HG02571 (cell line): ENCODE results near the gene PRR20G.
"Not testable (repeated sequence)": the region's sequence is repeated elsewhere in the genome, so short reads cannot be mapped to it uniquely, and the experiment has no call there.

ENCODE experiments used
- ATAC-seq: cut with Tn5 transposase; IDR thresholded peaks from one replicate; pipeline ENCODE4 v1.9.1; 2021; ENCODE audit warnings: mild to moderate bottlenecking, moderate library complexity; ENCODE audit not compliant: unreplicated experiment

The PRR20G gene

DNA sequence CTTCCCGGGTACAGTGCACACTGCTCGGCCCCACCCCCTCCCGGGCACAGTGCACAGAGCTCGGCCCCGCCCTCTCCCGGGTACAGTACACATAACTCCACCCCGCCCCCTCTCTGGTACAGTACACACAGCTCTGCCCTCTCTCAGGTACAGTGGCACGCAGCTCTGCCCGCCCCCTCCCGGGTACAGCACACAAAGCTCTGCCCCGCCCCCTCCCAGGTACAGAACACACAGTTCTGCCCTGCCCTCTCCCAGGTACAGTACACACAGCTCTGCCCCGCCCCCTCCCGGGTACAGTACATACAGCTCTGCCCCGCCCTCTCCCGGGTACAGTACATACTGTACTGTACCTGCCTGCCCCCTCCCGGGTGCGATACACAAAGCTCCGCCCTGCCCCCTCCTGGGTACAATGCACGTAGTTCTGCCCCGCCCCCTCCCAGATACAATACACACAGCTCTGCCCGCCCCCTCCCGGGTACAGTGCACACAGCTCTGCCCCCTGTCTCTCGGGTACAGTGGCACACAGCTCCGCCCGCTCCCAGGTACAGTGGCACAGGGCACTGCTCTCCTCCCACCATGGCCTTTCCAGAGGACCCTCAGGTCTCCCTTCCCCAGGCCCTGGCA lies 16.4 kb upstream of the PRR20G start:
- no peak for ATAC-seq

- ATAC-seq = no peak
Measured at GRCh38 chr3:127299276-127299675, 11.4 kb upstream of the PRR20G start.

GRCh38 chr3:127296959-127297358 lies 9.1 kb upstream of the PRR20G start:
- no peak for ATAC-seq

- ATAC-seq = no peak
Measured at GRCh38 chr3:127296166-127296565, 8.3 kb upstream of the PRR20G start.

- ATAC-seq = not testable (repeated sequence)
Measured at GRCh38 chr3:127293650-127294049, 5.8 kb upstream of the PRR20G start.

GRCh38 chr3:127291611-127292010 lies 3.8 kb upstream of the PRR20G start:
- no peak for ATAC-seq

GRCh38 chr3:127291114-127291513 lies 3.3 kb upstream of the PRR20G start:
- ATAC-seq = no peak

- no peak for ATAC-seq
Measured at GRCh38 chr3:127289706-127290575, 2.1 kb upstream of the PRR20G start.

GRCh38 chr3:127288921-127289705 lies 1.3 kb upstream of the PRR20G start:
- no peak for ATAC-seq

DNA sequence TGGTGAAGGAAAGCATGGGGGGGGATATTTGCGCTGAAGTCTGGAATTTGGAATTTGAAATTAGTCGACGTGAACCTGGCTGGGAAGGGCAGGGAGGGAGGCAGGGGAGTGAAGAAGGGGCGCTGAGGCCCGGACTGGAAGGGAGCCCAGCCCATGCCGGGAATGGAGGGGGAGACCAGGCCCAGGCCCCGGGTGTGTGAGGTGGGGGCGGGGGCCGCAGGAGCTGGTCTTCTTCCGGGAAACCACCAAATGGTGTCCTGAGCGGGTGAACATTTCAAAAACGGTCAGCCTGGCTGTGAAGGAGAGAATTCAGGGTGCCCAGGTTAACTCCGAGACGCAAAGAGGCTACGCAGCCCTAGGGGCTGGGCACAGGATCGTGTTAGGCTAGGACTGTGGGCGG lies 497 bp upstream of the PRR20G start:
- ATAC-seq = no peak

GRCh38 chr3:127286571-127287140 lies 1.2 kb downstream of the PRR20G start:
- no peak for ATAC-seq

DNA sequence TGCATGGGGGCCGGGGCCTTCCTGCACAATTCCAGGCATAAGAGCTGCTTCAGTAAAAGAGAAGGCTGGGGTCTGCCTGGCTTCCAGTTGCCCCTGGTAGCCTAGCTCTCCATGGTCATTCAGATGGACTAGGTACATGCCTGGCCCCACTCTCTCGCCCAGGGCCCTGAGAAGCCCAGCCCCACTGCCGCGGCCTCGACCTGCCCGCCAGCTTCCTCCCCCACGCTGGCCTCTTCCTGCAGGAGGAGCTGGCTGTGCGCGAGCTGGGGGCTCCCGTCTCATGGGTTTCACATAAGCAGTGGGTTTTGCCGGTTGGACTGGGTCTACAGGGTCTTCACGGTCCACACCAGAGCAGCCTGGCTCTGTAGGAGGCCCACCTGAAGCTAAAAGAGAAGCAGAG lies 3.6 kb downstream of the PRR20G start:
- no peak for ATAC-seq

DNA sequence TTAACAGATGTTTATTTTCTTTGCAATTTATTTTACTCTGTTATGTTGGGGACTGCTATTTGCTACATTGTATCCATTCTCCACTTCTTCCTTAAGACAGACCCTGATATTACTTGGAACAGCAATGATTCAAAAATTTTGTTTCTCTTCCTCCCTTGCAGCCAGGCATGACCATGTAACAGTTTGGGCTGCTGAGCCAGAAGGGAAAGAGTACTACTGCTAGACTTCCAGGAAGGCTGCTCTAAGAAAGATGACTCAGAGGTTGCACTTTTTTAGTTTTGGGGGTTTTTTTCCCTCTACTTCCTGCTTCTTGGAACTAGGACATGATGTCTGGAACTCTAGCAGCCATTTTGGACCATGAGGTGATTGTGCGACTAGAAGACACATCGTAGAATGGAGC lies 10.3 kb downstream of the PRR20G start:
- no peak for ATAC-seq

DNA sequence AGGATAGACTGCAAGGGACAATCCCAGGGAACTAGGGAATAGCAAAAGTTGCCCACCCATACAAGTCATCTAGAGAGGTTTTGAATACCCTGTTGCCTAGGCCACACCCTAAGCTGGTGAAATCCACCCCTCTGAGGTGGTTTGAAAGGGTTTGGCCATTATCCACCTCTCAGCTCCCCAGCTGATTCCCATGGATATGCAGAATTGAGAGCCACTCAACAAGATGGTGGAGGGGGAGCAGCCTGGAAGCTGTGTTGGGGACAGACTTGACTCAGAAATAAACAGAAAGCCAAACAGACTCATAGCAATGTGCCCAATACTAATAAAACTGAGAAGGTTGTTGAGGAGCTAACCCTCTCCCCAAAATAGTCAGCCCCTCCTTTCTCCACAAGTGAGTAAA lies 10.9 kb downstream of the PRR20G start:
- no peak for ATAC-seq

DNA sequence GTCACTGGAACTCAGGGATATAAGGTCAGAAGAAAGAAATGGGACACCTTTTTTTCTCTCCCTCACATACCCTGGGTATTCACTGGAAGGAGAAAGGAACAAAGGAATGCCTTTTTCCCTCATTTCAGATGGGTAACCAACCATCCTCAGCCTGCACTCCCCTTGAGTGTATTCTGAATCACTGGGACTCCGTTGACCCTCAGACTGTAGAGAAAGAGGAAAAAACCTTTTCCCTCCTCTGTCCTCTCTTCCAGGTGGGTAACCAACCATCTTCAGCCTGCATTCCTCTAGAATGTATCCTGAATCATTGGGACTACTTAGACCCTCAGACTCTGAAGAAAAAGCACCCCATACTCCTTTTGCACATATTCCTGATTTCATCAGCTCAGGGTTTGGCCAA lies 11.4 kb downstream of the PRR20G start:
- ATAC-seq = no peak

DNA sequence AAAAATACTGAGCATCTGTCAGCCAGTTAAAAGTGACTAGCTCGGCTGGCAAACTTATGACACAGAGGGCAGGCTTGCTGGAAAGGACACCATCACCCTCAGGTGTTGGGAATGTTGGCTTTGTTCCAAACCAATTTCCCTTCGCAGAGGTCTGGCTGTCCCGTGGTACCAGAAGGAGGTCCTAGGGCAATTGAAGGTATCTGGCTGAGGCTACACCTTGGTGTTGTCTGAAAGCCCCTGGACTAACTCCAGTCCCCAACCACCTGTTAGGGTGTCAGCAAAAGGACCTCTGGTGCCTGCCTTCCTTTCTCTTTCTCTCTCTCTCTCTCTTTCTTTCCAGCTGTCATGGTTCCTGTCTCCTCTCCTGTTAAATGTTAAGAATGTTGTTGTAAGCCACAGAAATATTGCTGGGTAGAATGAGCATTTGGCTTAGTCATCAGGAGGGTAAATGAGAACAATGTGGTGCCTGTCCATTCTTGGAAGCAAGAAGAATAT lies 12.5 kb downstream of the PRR20G start:
- ATAC-seq = no peak

- ATAC-seq = no peak
Measured at GRCh38 chr3:127274200-127274760, 13.6 kb downstream of the PRR20G start.

DNA sequence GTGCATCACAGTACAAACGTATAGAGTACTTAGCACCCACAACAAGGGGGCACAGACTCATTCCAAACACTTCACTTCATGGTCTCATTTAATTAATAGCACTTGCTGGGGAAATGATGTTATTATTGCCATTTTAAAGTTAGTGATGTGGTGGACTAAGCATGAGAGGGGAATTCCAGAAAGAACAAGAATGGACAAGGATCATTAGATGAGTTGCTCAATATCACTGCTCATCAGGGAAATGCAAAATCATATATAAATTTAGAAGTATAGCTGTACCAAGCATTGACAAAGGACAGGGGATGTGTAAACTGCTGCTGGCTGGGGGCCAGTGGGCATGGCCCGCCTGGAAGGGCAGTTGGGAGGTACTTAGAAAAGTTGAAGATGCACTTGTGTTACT lies 14.6 kb downstream of the PRR20G start:
- no peak for ATAC-seq

DNA sequence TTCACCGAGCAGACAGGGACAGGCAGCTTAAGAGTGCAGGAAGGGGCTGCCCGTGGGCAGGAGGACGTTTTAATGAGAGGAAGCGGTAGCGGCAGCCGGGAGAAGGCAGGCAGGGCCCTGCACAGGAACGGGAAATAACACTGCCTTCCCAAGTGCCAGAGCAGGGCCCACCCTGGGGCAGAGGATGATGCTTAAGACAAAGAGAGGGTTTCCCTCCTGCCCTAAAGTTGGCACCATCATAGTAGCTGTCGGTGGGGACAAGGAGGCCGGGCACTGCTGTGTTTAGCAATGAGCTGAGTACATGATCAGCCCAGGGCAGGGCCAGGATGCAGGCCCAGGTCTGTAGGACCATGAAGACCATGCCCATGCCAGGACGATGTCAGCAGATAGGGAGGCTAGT lies 21.7 kb downstream of the PRR20G start:
- ATAC-seq = no peak

- no peak for ATAC-seq
Measured at GRCh38 chr3:127265581-127265981, 22.3 kb downstream of the PRR20G start.
